Stimulated activated CD8-positive, alpha-beta memory T cell treated with anti-CD3 and anti-CD28 coated beads, Interleukin-12 subunit alpha, Interleukin-12 subunit beta, amount 100 ng/mL, for 4 hours (primary cell): ENCODE results near the gene GPRIN1.

Source experiments
- DNase-seq: peaks from one replicate; pipeline ENCODE4 v3.0.0-alpha.2; 2020; ENCODE audit warnings: low read depth

Gene GPRIN1

DNA sequence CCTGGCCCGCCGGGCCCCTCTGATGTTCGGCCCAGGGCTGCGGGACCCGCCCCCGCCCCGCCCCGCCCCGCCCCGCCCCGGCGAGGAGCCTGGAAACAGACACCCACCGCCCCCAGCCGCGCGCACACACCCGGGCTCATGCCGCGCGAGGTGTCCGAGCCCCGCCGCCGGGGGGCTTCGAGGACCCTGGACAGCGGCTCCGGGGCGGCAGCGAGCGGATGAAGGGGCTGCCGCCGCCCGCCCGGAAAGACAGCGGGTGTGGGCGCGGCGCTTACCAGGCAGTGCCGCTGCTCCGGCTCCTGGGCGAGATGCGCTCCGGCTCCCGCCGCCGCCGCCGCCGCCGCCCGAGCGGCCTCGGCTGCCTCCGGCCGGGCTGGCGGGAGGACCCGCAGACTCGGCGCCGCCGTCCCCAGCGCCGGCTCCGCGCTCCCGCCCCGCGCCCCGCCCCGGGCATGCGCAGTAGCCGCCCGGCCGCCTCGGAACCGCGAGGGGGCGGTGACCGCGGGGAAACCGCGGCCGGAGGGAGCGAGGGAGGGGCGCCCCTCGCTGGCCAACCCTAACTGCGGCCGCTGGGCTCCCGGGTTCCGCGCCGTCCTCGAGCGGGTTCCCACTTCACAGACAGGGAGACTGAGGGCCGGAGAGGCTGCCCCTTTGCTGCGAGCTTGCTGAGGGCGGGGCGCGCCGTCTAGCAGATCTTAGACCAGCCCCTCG is at the start of gene GPRIN1:
Gene GPRIN1 (minus strand): TSS at position 433 of the 711 bp plus-strand sequence. CDS start 10,322 bp downstream, outside the sequence.
- peak; percentile 43 for DNase-seq

DNA sequence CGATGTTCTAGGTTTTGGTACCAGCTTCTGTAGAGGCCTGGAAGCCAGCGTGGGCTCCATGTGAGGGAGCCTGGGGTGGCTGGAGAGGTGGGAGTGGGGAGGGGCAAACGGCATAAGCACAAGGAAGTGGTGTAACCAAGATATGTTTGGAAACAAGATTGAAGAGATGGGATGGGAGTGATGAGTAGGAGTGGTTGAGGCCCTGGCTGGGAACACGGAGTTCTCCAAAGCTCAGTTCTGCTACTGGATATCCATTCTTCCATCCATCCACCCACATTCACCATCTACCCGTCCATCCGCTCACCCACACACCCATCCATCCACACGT is 49.5 kb upstream of the GPRIN1 start:
- no peak for DNase-seq

DNA sequence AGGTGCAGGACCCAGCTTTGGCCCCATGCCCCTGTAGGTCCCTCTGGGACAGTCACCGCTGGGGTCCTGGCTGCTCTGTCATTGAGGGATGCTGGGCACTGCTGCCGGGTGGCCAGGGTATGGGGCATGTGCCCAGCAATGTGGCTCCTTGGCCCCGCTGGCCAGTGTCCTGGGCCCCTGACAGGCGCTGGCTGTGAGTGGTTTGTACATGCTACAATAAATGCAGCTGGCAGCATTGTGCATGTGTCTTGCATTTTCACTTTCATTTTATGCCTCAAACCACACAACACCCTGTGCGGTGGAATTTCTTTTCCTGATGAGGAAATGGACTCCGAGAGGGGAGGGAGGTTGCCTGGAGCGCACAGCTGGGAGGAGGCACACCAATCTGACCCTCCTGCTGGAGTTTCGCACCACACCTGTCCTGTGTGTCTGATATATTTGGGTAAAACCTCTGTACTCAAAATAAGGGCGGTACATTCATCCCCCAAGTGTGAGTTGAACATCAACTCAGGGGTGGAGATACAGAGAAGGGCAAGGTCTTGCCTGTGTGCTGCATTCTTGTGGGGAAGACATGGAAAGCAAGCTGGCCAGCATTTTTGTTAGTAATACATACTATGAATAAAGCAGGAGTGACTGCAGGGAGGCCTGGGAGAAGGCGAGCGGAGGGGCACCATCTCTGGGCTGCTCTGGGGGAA is 49.0 kb upstream of the GPRIN1 start:
- no peak for DNase-seq

DNA sequence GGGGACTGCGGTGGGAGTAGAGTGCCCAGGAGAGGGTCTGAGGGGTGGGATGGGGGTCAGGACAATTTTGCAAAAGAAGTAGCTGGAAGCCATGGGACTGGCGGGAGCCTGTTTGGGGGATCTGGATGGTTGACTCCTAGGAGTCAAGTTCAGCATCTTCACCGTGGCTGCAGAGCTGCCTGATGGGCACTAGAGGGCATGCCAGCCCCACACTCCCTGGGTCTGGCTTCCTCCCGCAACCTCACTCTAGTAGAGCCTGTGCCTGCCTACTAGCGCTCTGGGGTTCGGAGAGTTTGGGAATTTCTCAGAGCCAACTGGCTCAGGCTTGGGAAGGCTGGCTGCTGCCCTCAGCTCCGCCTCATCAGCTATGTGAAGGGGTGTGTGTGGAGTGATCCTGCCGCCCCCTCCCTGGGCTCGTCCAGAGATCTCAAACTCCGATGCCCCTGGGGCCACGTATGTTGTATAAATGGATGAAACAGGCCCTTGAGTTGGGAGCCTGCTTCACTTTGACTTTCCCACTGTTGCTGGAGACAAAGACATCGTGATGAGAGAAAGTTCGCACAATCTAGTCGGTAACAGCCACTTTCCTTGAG is 48.1 kb upstream of the GPRIN1 start:
- no peak for DNase-seq

DNA sequence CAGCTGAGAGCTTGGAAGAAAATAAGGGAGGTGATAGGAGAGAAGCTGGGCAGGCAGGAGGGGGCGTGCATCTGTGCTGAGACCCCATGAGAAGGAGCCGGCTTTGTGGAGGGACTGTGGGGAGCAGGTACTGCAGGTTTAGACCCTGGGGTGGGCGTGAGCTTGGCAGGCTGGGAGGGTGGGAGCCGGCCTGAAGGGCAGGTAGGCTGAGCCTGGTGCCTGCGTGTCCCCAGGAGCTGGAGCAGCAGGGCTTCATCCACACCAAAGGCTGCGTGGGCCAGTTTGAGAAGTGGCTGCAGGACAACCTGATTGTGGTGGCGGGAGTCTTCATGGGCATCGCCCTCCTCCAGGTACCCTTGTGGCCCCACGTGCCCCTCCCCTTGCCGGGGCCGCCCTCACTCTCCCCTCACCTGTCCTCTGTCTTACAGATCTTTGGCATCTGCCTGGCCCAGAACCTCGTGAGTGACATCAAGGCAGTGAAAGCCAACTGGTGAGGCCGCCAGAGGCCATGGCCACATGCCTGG is 46.6 kb upstream of the GPRIN1 start:
- no peak for DNase-seq

DNA sequence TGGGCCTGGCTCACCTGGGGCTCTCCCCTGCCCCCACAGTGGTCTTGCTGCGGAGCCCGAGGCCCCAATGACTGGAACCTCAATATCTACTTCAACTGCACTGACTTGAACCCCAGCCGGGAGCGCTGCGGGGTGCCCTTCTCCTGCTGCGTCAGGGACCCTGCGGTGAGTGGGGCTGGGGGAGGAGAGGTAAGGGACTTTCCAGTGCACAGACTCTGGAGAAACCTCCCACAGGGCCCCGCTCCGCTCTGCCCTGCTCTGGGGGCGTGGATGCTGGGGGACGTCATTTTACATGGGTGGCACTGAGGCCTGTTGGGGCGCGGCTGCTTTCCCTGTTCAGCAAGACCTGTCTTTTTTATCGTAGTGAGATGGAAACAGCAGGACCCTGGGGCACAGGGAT is 44.9 kb upstream of the GPRIN1 start:
- no peak for DNase-seq

DNA sequence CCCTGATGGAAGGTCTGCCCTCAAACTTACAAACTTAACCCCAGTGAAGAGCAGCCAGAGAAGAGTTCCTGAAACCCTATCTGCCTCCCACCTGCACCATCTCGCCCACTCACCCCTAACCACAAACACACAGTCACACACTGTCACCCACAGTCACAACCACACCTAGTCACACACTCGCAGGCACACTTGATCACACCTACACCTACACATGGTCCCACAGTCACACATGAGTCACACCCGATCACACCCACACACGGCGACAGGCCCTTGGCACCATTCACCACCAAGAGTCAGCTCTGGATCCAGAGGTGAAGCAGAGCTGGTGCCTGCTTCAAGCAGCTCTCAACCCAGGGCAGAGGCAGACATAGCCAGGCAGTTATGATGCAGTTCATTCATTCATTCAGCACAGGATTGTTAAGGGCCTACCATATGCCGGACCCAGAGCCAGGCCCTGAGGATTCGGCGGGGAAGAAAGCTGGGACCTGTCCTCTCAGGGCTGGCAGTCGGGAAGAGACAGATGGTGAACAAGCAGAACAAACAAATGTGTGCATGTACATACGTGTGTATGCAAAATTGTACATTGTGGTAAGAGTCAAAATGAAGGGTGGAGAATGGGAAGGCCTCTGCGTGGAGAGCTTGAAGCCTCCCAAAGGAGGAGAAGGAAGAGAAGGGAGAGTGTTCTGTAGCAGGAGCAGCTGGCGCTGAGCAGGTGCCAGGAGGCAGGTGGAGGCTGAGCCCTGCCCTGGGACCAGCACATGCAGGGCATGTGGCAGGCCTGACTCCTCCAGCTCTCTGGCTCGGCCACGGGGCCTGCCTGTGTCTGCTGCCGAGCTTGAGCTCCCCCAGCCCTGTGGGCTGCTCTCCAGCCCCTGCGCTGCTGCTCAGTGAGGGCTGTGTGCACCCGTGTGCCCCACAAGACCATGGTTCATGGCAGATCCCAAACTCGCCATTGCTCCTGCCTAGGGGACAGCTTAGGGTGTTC is 43.7 kb upstream of the GPRIN1 start:
- DNase-seq = peak; percentile 80

DNA sequence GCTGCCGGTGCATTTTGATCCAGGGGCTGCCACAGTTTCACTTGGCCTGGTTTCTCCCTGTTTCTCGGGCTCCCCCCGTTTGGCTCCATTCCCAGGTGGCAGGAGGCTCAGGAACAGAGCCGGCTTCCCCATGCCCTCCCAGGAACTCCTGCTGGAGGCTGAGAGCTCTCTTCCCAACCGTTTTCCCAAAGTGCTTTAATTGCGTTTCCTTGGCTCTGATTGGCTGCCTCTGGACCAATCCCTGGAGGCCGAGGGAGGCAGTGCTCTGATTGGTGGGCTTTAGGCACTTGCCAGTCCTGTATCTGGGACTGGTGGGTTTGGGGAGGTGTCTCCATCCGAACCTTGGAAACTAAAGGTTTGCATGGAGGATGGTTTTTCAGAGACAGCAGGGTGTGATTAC is 42.2 kb upstream of the GPRIN1 start:
- no peak for DNase-seq

DNA sequence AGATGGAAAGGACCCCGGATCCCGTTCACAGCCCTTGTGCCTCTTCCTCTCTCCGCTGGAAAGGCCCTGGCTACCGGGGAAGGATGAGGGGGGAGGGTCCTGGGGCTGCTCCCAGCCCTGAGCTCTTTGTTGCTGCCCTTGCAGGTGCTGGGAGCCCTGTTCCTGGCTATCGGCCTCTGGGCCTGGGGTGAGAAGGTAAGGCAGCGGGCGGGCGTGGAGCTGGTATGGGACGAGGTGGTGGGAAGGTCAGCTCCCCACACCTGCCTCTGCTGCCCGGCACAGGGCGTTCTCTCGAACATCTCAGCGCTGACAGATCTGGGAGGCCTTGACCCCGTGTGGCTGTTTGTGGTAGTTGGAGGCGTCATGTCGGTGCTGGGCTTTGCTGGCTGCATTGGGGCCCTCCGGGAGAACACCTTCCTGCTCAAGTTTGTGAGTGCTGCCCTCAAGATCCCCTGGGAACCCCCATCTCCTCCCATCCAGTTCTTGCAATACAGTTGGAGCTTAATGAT is 41.6 kb upstream of the GPRIN1 start:
- no peak for DNase-seq

DNA sequence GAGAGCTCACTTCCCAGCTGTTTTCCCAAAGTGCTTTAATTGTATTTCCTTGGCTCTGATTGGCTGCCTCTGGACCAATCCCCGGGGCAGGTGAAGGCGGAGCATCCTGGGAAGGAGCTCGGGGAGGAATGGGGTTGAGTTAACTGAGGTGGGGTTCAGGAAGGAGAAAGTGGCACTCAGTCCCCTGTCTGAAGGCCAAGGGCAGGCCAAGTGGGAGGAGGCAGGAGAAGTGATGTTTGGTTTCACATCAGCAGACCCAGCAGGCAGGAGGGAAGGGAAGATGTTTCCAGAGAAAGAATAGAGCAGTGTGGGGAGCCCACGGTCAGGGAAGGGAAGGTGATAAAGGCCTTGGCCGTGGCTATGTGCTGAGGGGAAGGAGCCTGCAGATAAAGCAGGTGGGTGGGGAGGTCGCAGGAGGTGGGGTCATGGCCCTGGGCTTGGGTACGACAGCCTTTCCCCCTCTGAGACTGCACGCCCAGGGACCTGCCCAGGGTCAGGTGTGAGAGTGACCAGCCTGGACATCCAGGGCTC is 40.5 kb upstream of the GPRIN1 start:
- no peak for DNase-seq

DNA sequence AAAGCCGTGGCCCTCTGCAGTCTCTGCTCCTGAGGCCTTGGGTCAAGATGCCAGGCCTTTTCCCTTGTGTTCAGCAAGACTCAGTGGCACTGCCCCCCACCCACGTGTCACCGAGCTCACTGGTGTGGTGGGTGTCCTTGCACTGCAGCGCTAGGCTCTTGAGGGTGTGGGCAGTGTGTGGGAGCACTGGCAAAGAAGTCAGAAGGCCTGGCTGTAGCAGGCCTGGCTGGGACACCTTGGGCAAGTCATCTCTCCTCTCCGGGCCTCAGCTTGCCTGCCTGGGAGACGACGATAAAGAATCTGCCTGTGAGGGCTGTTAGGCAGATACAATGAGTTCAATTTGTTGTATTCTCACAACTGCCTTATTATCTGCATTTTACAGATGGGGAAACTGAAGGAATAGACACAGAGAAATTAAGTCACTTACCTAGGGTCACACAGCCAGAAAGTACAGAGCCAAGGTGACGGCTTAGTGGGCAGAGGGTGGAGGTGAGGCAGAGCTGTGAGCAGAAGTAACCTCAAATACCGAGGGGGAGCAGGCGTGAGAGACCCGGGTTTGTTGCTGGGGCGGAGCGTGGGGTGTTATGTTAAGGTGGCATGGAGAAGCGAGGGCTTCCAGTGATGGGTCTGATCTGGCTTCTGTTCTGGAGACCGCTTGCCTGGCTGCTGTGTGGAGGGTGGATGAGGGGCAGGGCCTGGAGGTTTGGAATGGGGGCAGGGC is 38.7 kb upstream of the GPRIN1 start:
- no peak for DNase-seq

DNA sequence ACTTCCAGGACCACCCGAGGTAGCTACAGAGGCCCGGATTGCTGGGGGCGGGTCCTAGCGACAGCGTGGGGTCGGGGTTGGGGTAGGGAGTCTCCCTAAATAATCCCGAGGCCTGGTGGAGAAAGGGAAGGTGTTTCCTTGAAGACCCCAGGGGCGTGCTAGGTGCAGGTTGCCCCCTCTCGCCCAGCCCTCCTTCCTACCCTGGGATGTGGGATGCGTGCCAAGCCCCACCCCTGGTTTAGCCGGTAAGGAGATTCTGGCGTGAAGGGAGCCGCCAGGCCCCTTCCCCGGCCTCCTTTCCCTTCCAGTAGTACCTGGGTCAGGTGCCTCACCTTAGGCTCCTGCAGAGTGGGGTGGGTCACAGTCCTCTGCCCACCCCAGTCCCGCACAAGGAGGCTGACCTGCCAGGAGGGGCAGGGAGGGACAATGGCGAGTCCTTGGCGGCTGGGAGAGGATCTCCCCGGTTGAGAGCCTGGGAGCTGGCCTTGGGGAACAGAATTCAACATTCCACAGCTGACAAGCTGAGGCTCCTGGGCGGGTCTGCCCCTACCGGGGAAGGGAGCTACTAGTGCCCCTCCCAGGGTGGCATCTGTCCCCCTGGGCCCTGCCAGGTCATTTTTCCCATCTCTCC is 38.0 kb upstream of the GPRIN1 start:
- no peak for DNase-seq

DNA sequence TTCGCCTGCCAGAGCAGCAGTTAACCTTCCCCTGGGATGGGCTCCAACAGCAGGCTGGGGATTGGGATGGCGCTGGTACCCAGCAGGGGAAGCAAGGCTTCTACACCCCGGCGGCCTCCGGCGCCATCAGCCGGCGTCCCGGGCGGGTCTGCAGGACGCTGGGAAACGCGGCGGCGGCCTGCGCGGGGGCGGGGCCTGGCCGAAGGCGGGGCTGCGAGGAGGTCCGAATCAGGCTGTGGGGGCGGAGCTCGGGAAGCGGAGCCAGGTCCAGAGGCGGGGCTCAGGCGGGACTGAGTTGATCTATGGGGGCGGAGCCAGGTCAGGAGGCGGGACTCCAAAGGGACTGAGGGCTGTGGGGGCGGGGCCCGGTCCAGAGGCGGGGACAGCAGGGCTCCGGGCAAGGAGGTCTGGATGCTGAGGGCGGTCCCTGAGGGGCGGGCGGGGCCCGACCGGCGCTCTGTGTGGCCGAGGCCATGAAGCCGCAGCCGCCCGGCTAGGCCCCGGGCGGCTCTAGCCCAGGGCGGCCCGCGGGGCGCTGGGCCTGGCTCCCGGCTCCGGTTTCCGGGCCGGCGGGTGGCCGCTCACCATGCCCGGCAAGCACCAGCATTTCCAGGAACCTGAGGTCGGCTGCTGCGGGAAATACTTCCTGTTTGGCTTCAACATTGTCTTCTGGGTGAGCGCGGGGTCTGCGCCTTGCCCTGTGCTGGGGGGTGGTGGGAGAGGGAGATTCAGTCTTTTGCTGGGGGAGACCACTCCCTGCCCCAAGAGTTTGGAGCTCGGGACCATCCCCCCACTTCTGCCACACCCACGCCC is 37.3 kb upstream of the GPRIN1 start, which contains the start of gene TSPAN17:
Gene TSPAN17 (plus strand): TSS at position 455 of the 813 bp plus-strand sequence. CDS start 132 bp downstream, at position 587.
- DNase-seq = peak; percentile 94

DNA sequence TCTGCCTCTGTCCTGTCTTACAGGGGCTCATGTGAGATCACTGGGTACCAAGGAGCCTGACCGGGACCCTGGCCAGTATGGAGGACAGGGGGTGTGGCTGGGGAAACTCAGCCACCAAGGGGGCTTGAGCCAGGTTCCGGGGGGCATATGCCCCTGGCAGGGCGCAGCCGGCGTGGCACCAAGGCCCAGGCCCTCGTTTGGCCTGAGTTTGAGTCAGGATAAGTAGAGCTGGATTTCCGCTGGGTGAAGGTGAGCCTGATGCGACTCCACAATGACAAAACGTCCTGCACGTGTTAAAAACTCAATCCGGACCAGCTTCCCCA is 36.7 kb upstream of the GPRIN1 start:
- DNase-seq = no peak

DNA sequence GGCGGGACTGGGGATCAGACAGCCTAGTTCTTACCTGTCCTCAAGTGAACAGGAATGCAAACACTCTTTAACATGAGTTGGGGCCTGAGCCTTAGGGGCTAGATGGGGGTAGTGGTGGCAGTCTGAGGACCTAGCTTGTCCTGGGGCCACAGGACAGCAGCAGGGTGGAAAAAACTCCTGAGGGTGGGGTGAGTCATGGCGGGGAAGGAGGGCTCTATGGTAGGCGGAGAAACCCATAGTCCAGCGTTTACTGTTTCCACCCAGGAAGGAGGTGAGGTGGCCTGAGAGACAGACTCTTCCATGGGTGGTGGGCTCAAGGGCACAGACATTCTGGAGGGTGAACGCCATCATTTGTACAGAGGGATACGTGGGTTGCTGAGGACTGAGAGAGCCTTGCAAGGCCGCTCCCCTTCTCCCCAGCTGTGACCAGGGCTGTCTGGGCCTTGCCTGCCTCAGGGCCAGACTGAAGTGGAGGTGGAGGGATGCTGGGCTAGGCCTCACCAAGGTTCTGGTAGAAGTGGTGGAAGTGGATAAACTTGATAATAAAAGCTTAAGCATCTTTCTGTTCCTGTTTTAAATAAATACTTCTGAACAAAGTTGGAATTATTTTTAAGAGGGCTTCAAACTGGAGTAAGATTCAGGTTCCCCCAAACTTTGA is 36.2 kb upstream of the GPRIN1 start:
- DNase-seq = no peak

DNA sequence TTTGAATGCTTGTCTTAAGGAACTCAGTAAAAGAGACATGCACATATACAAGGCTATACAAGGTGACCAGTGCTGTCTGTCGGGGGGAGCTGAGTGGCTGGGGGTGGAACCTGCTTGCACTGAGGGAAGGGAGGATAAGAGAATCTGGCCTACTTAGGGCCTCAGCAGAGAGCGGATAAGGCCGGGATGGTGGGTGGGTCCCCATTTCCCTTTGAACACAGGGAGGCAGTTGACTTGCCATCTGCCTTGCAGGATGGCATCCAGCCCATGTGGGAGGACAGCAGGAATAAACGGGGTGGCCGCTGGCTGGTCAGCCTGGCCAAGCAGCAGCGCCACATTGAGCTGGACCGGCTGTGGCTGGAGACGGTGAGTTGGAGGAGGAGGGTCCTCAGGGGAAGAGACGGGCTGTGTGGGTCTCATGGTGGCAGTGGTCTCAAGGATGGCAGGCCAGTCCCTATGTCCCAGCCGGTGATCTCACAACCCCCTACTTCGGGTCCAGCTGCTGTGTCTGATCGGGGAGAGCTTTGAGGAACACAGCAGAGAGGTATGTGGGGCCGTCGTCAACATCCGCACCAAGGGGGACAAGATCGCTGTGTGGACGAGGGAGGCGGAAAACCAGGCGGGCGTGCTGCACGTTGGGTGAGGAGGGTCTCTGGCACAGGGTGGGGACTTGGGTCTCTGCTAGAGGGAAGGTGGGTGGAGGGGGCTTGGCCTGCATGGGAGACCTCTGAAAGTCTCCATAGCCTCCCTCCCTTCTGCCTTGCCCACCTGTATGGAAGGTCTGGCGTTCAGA is 35.1 kb upstream of the GPRIN1 start:
- no peak for DNase-seq

DNA sequence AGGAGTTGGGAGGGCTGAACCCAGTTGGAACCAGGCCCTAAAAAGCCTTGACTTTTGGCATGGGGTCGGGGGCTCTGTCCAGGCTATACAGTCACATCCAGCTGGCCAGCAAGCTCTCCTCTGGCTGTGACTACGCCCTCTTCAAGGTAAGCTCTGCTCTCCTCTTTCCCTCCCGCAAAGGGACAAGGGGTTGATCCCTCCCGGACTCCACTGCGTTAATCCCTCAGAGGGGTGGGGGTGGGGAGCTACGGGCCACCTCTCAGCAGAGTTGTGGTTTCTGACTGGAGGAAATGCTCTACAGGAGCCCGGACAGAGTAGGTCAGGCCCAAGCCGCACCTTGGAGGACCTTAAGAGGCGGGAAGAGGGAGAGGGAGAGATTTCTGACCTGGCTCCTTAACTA is 34.3 kb upstream of the GPRIN1 start:
- DNase-seq = no peak
